GM12878 (cell line): Measurements from ENCODE around the gene NOP53. TPM values are rescaled to one million over a fixed set of nuclear protein-coding genes. Genes with fewer than 3 reads are reported as not detected.

Experiments
- ATAC-seq: fragments of 200-7000 bp; cut with Tn5 transposase; 3 replicates; pipeline ENCODE4 v1.9.1; 2020; ENCODE audit warnings: mild to moderate bottlenecking, moderate library complexity
- BruUV-seq: library from RNA; stranded (reverse); fragments of 400-500 nt; replicated peaks from 2 replicates; lab custom pipeline; 2021; lab: Mats Ljungman, UMichigan
- CTCF ChIA-PET: fragments of 300-600 bp; sonication (Branson Sonifier 250); formaldehyde crosslinking; extraction: SDS; loops from one replicate; lab custom pipeline; 2021; ENCODE audit warnings: inconsistent platforms; lab: Yijun Ruan, JAX
- POLR2A ChIA-PET: fragments of 350-600 bp; formaldehyde crosslinking; extraction: SDS; loops from one replicate; lab custom pipeline; 2021; ENCODE audit warnings: inconsistent platforms; lab: Charles Lee
- RAD21 ChIA-PET: fragments of 300-600 bp; sonication (Branson Sonifier 250); formaldehyde crosslinking; loops from one replicate; lab custom pipeline; 2023; ENCODE audit warnings: antibody characterized with exemption; ENCODE audit not compliant: unreplicated experiment; lab: Charles Lee
- SMC1A ChIA-PET: fragments of 300-600 bp; sonication (Branson Sonifier 250); formaldehyde crosslinking; loops from one replicate; lab custom pipeline; 2023; ENCODE audit not compliant: unreplicated experiment, uncharacterized antibody; lab: Charles Lee
- DNase-seq: peaks from one replicate; pipeline ENCODE4 v3.0.0-alpha.2; 2011; ENCODE audit warnings: low read depth, low spot score
- FAIRE-seq: peaks from 3 replicates; lab custom pipeline; 2011; peaks lifted over from hg19 to GRCh38; lab: Jason Lieb, UNC
- H2AFZ ChIP-seq: 2 replicates; pipeline ENCODE4 v1.6.0; 2011; ENCODE audit warnings: low read depth, low read length, control low read depth; ENCODE audit not compliant: control insufficient read depth
- H3K27ac ChIP-seq: 2 replicates; pipeline ENCODE4 v1.5.1; 2011; ENCODE audit warnings: control low read depth; ENCODE audit not compliant: control insufficient read depth, insufficient read depth
- H3K27me3 ChIP-seq, 2 experiments: replicated peaks in 1 of 2; 2 replicates each; pipeline versions ENCODE4 v1.6.0 to v1.6.1; 2011; ENCODE audit warnings: low read length in 1 of 2; ENCODE audit not compliant: control insufficient read depth in 2 of 2, insufficient read depth in 2 of 2
- H3K36me3 ChIP-seq, 2 experiments: 2 replicates each; pipeline ENCODE4 v1.5.1; 2011; ENCODE audit warnings: low read length in 1 of 2; ENCODE audit not compliant: control insufficient read depth in 2 of 2, insufficient read depth in 2 of 2
- H3K4me1 ChIP-seq: 2 replicates; pipeline ENCODE4 v1.6.1; 2011; ENCODE audit warnings: mild to moderate bottlenecking, low read length, moderate library complexity, mixed read lengths; ENCODE audit not compliant: control insufficient read depth, insufficient read depth
- H3K4me2 ChIP-seq: 2 replicates; pipeline ENCODE4 v1.6.0; 2011; ENCODE audit warnings: control low read depth; ENCODE audit not compliant: control insufficient read depth, insufficient read depth
- H3K4me3 ChIP-seq: fragments of 200-600 bp; sonication (generic); 2 replicates; pipeline ENCODE4 v1.5.1; 2016
- H3K79me2 ChIP-seq: 2 replicates; pipeline ENCODE4 v1.6.0; 2011; ENCODE audit warnings: low read length; ENCODE audit not compliant: control insufficient read depth, insufficient read depth
- H3K9ac ChIP-seq: 2 replicates; pipeline ENCODE4 v1.8.0; 2011; ENCODE audit warnings: low read length, control low read depth, mixed read lengths; ENCODE audit not compliant: control insufficient read depth, insufficient read depth
- H3K9me3 ChIP-seq: replicated peaks from 3 replicates; pipeline ENCODE4 v1.5.1; 2011; ENCODE audit warnings: mild to moderate bottlenecking, low read length; ENCODE audit not compliant: control insufficient read depth, insufficient read depth
- H4K20me1 ChIP-seq: 2 replicates; pipeline ENCODE4 v1.6.0; 2011; ENCODE audit not compliant: control insufficient read depth, insufficient read depth
- EED ChIP-seq: sonication (generic); IDR thresholded peaks from 2 replicates; pipeline ENCODE4 v1.6.1; 2016; ENCODE audit warnings: antibody characterized with exemption, low read depth
- ESRRA ChIP-seq: IDR thresholded peaks from 2 replicates; pipeline ENCODE4 v1.6.1; 2012; ENCODE audit warnings: mild to moderate bottlenecking, low read length, improper control_type of control experiment
- IKZF1 ChIP-seq: fragments of 450-650 bp; conservative IDR thresholded peaks from 2 replicates; pipeline ENCODE4 v1.6.1; 2017; ENCODE audit warnings: antibody characterized with exemption, mild to moderate bottlenecking
- KAT2A ChIP-seq: conservative IDR thresholded peaks from 2 replicates; pipeline ENCODE4 v1.6.1; 2011; ENCODE audit warnings: low read depth, low read length; ENCODE audit not compliant: control insufficient read depth
- KLF5 ChIP-seq: fragments of 450-650 bp; IDR thresholded peaks from 2 replicates; pipeline ENCODE4 v1.6.1; 2014; ENCODE audit warnings: mild to moderate bottlenecking; ENCODE audit not compliant: partially characterized antibody
- MYB ChIP-seq: fragments of 150-350 bp; IDR thresholded peaks from 2 replicates; pipeline ENCODE4 v1.6.1; 2014; ENCODE audit warnings: mild to moderate bottlenecking, low read depth, low read length, borderline replicate concordance
- PAX5 ChIP-seq: IDR thresholded peaks from 2 replicates; pipeline ENCODE4 v1.6.1; 2011; ENCODE audit warnings: low read depth, low read length, borderline replicate concordance
- RFX5 ChIP-seq: IDR thresholded peaks from 2 replicates; pipeline ENCODE4 v1.6.1; 2011; ENCODE audit warnings: low read depth, low read length, improper control_type of control experiment
- SMARCA5 ChIP-seq: fragments of 450-650 bp; IDR thresholded peaks from 2 replicates; pipeline ENCODE4 v1.6.1; 2017; ENCODE audit warnings: mild to moderate bottlenecking
- SP1 ChIP-seq: IDR thresholded peaks from one replicate; pipeline ENCODE4 v1.6.1; 2011; ENCODE audit warnings: low read depth, low read length
- SPI1 ChIP-seq: IDR thresholded peaks from 2 replicates; pipeline ENCODE4 v1.6.1; 2011; ENCODE audit warnings: low read depth, mild to moderate bottlenecking, low read length, moderate library complexity, borderline replicate concordance; ENCODE audit not compliant: insufficient read depth
- SREBF1 ChIP-seq: IDR thresholded peaks from 2 replicates; pipeline ENCODE4 v1.6.1; 2012; ENCODE audit warnings: mild to moderate bottlenecking, low read length
- TARDBP ChIP-seq: IDR thresholded peaks from 2 replicates; pipeline ENCODE4 v1.6.1; 2016; ENCODE audit warnings: borderline replicate concordance
- ZZZ3 ChIP-seq: IDR thresholded peaks from 2 replicates; pipeline ENCODE4 v1.6.1; 2011; ENCODE audit warnings: low read depth; ENCODE audit not compliant: control insufficient read depth, insufficient read length
- WGBS: methylation state at CpG from one replicate; pipeline ENCODE4 v1.1.6; 2016; ENCODE audit warnings: low lambda C conversion rate; ENCODE audit not compliant: insufficient replicate concordance, insufficient coverage; ENCODE audit errors: missing lambda C conversion rate; 5-methylcytosine and 5-hydroxymethylcytosine counted together
- in situ Hi-C: fragments of 300-500 bp; cut with MboI; formaldehyde crosslinking; loops from 9 replicates; pipeline ENCODE4 v1.14.3; 2018; ENCODE audit warnings: mixed read lengths
- intact Hi-C: fragments of 100-400 bp; cut with micrococcal nuclease; formaldehyde crosslinking; loops from one replicate; pipeline ENCODE4 v1.14.2; 2022; ENCODE audit not compliant: unreplicated experiment
- polyA plus RNA-seq, 11 experiments: library from polyadenylated mRNA; depleted of rRNA in 4 of 11; unstranded in 6 of 11; stranded (reverse) in 5 of 11; fragments of >200 nt; fragmentation: Nextera tagmentation in 4 of 11; fragmentation: Illumina TruSeq in 1 of 11; extraction: Ambion mirVana in 4 of 11; extraction: Trizol in 1 of 11; gene quantifications; 1 replicate in 1 of 11; 2 replicates in 10 of 11; pipeline versions ENCODE4 v1.2.1 to v1.2.3, GENCODE V29; 2011 to 2016; ENCODE audit warnings: inconsistent platforms in 2 of 11, missing spikeins in 2 of 11, low read depth in 1 of 11
- total RNA-seq, 4 experiments: library from RNA; depleted of rRNA in 3 of 4; stranded (reverse); fragments of >200 nt in 3 of 4; fragmentation: Illumina TruSeq in 1 of 4; extraction: Trizol in 1 of 4; gene quantifications; 2 replicates each; pipeline versions ENCODE4 v1.2.1 to v1.2.3, GENCODE V29; 2013 to 2021
- TF ChIP-seq, protein P1 (sequence below): IDR thresholded peaks from 2 replicates; pipeline ENCODE4 v1.6.1; 2011; ENCODE audit warnings: low read depth, mild to moderate bottlenecking, low read length, moderate library complexity, borderline replicate concordance; ENCODE audit errors: extremely low read depth
- TF ChIP-seq, protein P2 (sequence below): fragments of 450-650 bp; IDR thresholded peaks from 2 replicates; pipeline ENCODE4 v1.6.1; 2017; ENCODE audit warnings: mild to moderate bottlenecking, moderate library complexity
- TF ChIP-seq, protein P3 (sequence below): IDR thresholded peaks from 2 replicates; pipeline ENCODE4 v1.6.1; 2012; ENCODE audit warnings: low read depth, low read length, improper control_type of control experiment
- TF ChIP-seq, protein P4 (sequence below): fragments of 450-650 bp; IDR thresholded peaks from 2 replicates; pipeline ENCODE4 v1.6.1; 2018; ENCODE audit warnings: borderline replicate concordance, mild to moderate bottlenecking; ENCODE audit not compliant: partially characterized antibody

NOP53 gene
- total and polyA plus RNA-seq, 10 of the 15 experiments (the other 5 are each of a cell fraction or from before 2014, with no cell fraction given) = 6.0 to 386 (median 167) TPM

DNA sequence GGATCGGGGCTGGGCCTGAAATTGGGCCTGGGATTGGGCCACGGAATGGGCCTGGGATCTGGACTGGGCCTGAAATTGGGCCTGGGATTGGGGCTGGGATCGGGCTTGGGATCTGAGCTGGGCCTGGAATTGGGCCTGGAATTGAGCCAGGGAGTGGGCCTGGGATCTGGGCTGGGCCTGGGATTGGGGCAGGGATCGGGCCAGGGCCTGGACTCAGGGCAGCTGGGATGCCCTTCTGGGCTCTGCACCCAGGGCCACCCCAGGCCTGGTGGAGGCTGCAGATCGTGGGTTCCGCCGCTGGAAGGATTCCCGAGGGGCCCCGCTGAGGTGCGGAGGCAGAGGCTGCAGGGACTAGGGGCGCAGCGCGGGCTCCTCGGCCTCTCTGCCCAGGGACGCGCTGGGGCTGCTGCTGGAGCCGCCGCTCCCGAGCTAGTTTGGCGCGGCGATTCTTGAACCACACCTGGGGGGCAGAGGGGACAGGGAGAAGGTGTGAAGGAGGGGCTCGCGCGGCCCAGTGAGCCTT, 57.2 kb downstream of the NOP53 start:
- ChIA-PET CTCF (no interaction called here), RAD21 (no interaction called here), SMC1A (no interaction called here), POLR2A (no interaction called here)
- H3K9ac ChIP-seq = no peak overlapping the region
- intact Hi-C loops = no loop called here
- BruUV-seq = no TSS peak
- no peaks in the 10 kb centered on the region for H4K20me1 ChIP-seq
- no peak for TF ChIP-seq KAT2A
- TF ChIP-seq RFX5 = no peak
- TF ChIP-seq, protein P1, sequence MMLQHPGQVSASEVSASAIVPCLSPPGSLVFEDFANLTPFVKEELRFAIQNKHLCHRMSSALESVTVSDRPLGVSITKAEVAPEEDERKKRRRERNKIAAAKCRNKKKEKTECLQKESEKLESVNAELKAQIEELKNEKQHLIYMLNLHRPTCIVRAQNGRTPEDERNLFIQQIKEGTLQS = no peak
- no peak for TF ChIP-seq SPI1
- no peak for TF ChIP-seq SREBF1
- TF ChIP-seq, protein P2, sequence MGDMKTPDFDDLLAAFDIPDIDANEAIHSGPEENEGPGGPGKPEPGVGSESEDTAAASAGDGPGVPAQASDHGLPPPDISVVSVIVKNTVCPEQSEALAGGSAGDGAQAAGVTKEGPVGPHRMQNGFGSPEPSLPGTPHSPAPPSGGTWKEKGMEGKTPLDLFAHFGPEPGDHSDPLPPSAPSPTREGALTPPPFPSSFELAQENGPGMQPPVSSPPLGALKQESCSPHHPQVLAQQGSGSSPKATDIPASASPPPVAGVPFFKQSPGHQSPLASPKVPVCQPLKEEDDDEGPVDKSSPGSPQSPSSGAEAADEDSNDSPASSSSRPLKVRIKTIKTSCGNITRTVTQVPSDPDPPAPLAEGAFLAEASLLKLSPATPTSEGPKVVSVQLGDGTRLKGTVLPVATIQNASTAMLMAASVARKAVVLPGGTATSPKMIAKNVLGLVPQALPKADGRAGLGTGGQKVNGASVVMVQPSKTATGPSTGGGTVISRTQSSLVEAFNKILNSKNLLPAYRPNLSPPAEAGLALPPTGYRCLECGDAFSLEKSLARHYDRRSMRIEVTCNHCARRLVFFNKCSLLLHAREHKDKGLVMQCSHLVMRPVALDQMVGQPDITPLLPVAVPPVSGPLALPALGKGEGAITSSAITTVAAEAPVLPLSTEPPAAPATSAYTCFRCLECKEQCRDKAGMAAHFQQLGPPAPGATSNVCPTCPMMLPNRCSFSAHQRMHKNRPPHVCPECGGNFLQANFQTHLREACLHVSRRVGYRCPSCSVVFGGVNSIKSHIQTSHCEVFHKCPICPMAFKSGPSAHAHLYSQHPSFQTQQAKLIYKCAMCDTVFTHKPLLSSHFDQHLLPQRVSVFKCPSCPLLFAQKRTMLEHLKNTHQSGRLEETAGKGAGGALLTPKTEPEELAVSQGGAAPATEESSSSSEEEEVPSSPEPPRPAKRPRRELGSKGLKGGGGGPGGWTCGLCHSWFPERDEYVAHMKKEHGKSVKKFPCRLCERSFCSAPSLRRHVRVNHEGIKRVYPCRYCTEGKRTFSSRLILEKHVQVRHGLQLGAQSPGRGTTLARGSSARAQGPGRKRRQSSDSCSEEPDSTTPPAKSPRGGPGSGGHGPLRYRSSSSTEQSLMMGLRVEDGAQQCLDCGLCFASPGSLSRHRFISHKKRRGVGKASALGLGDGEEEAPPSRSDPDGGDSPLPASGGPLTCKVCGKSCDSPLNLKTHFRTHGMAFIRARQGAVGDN = no peak
- TF ChIP-seq KLF5 = no peak
- TF ChIP-seq, protein P3, sequence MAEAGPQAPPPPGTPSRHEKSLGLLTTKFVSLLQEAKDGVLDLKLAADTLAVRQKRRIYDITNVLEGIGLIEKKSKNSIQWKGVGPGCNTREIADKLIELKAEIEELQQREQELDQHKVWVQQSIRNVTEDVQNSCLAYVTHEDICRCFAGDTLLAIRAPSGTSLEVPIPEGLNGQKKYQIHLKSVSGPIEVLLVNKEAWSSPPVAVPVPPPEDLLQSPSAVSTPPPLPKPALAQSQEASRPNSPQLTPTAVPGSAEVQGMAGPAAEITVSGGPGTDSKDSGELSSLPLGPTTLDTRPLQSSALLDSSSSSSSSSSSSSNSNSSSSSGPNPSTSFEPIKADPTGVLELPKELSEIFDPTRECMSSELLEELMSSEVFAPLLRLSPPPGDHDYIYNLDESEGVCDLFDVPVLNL = no peak
- no peak for TF ChIP-seq IKZF1
- TF ChIP-seq PAX5 = no peak
- no peak for TF ChIP-seq ZZZ3
- no peak for TF ChIP-seq MYB
- no peak for TF ChIP-seq SMARCA5
- no peak for TF ChIP-seq ESRRA
- no peak for TF ChIP-seq TARDBP
- TF ChIP-seq SP1 = no peak
- no peak for TF ChIP-seq EED
- TF ChIP-seq, protein P4, sequence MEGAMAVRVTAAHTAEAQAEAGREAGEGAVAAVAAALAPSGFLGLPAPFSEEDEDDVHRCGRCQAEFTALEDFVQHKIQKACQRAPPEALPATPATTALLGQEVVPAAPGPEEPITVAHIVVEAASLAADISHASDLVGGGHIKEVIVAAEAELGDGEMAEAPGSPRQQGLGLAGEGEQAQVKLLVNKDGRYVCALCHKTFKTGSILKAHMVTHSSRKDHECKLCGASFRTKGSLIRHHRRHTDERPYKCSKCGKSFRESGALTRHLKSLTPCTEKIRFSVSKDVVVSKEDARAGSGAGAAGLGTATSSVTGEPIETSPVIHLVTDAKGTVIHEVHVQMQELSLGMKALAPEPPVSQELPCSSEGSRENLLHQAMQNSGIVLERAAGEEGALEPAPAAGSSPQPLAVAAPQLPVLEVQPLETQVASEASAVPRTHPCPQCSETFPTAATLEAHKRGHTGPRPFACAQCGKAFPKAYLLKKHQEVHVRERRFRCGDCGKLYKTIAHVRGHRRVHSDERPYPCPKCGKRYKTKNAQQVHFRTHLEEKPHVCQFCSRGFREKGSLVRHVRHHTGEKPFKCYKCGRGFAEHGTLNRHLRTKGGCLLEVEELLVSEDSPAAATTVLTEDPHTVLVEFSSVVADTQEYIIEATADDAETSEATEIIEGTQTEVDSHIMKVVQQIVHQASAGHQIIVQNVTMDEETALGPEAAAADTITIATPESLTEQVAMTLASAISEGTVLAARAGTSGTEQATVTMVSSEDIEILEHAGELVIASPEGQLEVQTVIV = no peak
- H3K4me3 ChIP-seq = no peak overlapping the region
- in situ Hi-C loops = no loop called here
- FAIRE-seq (no peak), ATAC-seq (no peak), DNase-seq (no peak)
- no peaks in the 10 kb centered on the region for H3K9me3 ChIP-seq
- no peak overlapping the region for H3K4me2 ChIP-seq
- 78% methylated on average over 15 of the region's 25 CpGs for WGBS
- H3K27me3 ChIP-seq = no peaks in the 10 kb centered on the region; a peak in 1 of 4 replicates
- no peak overlapping the region for H2AFZ ChIP-seq
- H3K79me2 ChIP-seq = no peaks in the 10 kb centered on the region
- no peaks in the 10 kb centered on the region for H3K4me1 ChIP-seq
- no peak overlapping the region for H3K27ac ChIP-seq
- no peaks in the 10 kb centered on the region for H3K36me3 ChIP-seq
